ENCODE data around the gene ZSWIM3.
"Not testable (repeated sequence)": the region's sequence is repeated elsewhere in the genome, so short reads cannot be mapped to it uniquely, and the experiment has no call there.

Gene ZSWIM3

GRCh38 chr20:45890985-45891983 is 33.9 kb downstream of the ZSWIM3 start, which contains the start of the genes CTSA and NEURL2:
Gene CTSA, plus strand, starts transcription at chr20:45891335. Its CDS starts 234 bp downstream, at chr20:45891569.
Gene NEURL2, minus strand, starts transcription at chr20:45891208. Its CDS starts 217 bp downstream, at chr20:45890991.
- DNase-seq (ENCODE audit: low read depth), result peak; percentile 94

GRCh38 chr20:45892049-45892825 is 34.8 kb downstream of the ZSWIM3 start:
- DNase-seq (ENCODE audit: low read depth), result peak; percentile 20

GRCh38 chr20:45892828-45893500 is 35.5 kb downstream of the ZSWIM3 start:
- no peak for DNase-seq (ENCODE audit: low read depth)

- DNase-seq (ENCODE audit: low read depth), result no peak
Measured at GRCh38 chr20:45893831-45894230, 36.4 kb downstream of the ZSWIM3 start.

GRCh38 chr20:45894797-45895196 is 37.4 kb downstream of the ZSWIM3 start:
- DNase-seq (ENCODE audit: low read depth), result no peak

- no peak for DNase-seq (ENCODE audit: low read depth)
Measured at GRCh38 chr20:45896641-45897161, 39.3 kb downstream of the ZSWIM3 start.

GRCh38 chr20:45897289-45897688 is 39.9 kb downstream of the ZSWIM3 start:
- DNase-seq (ENCODE audit: low read depth), result no peak

GRCh38 chr20:45897692-45898091 is 40.3 kb downstream of the ZSWIM3 start:
- no peak for DNase-seq (ENCODE audit: low read depth)

- DNase-seq (ENCODE audit: low read depth), result no peak
Measured at GRCh38 chr20:45898285-45898684, 40.9 kb downstream of the ZSWIM3 start.

GRCh38 chr20:45899046-45899835 is 41.8 kb downstream of the ZSWIM3 start:
- no peak for DNase-seq (ENCODE audit: low read depth)

- DNase-seq (ENCODE audit: low read depth), result not testable (repeated sequence)
Measured at GRCh38 chr20:45901332-45901731, 43.9 kb downstream of the ZSWIM3 start.

- no peak for DNase-seq (ENCODE audit: low read depth)
Measured at GRCh38 chr20:45902199-45902701, 44.8 kb downstream of the ZSWIM3 start.

- no peak for DNase-seq (ENCODE audit: low read depth)
Measured at GRCh38 chr20:45904583-45905504, 47.4 kb downstream of the ZSWIM3 start.

GRCh38 chr20:45905505-45906079 is 48.2 kb downstream of the ZSWIM3 start:
- DNase-seq (ENCODE audit: low read depth), result peak; percentile 37

- DNase-seq (ENCODE audit: low read depth), result no peak
Measured at GRCh38 chr20:45907219-45907948, 50.0 kb downstream of the ZSWIM3 start.

GRCh38 chr20:45908084-45908483 is 50.7 kb downstream of the ZSWIM3 start:
- no peak for DNase-seq (ENCODE audit: low read depth)

GRCh38 chr20:45909336-45909808 is 52.0 kb downstream of the ZSWIM3 start:
- no peak for DNase-seq (ENCODE audit: low read depth)

Measured in fibroblast of gingiva (primary cell).